ENCODE measurements around the gene FBXL17.

The FBXL17 gene

DNA sequence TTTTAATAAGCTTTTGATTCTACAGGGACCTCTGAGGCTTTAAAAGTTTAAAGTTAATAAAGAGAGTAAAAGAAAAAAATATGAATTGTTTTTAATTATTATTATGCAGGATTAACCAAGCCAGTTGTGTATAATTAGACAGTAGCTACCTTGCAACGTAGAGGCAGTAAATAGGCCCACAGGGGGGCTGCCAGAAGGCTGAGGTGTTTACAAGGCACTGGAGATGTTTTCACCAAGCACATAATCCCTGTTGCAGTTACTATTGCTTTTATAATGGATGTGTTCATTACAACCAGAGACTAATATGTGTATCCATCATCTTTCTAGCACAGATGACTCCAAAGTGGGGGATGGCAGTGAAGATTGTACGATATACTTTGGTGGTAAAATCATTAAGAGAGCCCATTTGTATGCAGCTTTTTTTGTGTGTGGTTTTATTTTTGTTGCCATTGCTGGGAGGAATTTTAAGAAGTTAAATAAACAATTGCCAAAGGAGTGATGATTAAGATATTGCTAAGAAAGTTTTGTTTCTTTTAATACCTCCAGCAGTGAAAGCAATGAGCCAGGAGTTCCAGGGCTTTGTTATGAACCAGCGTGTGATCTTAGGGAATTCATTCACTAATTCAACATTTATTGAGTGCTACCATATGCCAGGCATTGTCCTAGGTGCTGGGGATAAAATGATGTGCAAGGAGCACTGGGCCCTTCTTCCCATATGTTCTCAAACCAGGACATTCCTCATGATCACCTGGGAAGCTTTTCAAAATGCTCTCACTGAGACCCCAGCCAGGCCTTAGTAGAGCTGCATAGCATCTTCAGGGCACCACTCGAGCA is 572.5 kb downstream of the FBXL17 start:
- no peak for DNase-seq (ENCODE audit: low spot score)

Measured in kidney capillary endothelial cell (primary cell).